GM21576 (cell line): ENCODE data around the gene KLHL26.
"Not testable (repeated sequence)": the region's sequence is repeated elsewhere in the genome, so short reads cannot be mapped to it uniquely, and the experiment has no call there.

Source experiments
- ATAC-seq: cut with Tn5 transposase; IDR thresholded peaks from one replicate; pipeline ENCODE4 v1.9.1; 2021; ENCODE audit warnings: mild to moderate bottlenecking, moderate library complexity; ENCODE audit not compliant: unreplicated experiment

The KLHL26 gene

DNA sequence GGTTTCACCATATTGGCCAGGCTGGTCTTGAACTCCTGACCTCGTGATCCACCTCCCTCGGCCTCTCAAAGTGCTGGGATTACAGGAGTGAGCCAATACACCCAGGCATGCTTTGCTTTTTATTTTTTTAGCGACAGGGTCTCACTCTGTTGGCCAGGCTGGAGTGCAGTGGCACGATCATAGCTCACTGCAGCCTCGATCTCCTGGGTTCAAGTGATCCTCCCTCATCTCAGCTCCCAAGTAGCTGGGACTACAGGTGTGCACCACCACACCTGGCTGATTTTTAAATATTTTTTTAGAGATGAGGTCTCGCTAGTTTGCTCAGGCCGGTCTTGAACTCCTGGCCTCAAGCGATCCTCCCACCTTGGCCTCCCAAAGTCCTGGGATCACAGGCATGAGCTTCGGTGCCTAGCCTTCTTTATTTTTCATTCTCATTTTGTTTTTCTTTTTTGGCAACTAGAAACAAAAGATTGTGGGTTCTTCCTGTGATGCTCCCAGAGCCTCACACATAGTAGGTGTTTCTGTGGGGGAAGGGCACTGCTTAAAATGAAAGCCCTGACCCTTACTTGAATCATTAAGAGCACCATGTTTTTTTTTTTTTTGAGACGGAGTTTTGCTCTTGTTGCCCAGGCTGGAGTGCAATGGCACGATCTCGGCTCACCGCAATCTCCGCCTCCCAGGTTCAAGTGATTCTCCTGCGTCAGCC, 36.0 kb upstream of the KLHL26 start:
- not testable (repeated sequence) for ATAC-seq

- no peak for ATAC-seq
These were observed 35.0 kb upstream of the KLHL26 start for GRCh38 chr19:18601875-18602274.

DNA sequence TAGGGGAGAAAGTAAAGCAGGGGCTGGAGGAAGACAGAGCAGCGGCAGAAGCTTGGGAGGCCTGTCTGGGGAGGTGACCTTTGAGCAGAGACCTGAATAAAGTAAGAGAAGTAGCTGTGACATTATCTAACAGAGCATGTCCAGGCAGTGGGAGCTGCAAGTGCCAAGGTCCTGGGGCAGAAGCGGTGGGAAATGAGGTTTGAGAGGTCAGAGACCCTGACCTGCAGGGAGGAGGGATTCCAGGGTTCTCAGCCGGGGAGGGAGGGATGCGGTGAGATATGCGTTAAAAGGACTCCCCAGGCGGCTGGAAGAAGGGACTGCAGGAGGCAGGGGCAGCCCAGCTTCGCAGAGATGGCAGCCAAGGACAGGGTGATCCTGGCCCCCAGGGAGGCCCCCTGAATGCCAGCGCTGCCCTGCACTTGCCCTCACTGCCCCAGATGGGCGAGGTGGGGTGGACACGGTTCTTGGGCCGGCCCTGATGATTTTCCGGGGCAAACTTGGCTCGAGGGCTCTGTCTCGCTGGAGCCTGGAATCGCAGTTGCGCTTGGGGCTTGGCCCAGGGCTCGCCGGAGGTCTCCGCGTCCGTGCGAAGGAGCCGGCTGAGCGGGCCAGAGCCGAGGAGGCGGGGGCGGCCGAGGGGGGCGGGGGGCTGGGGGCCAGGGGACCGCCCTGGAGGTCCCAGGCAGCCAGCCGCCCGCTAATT, 33.4 kb upstream of the KLHL26 start:
- no peak for ATAC-seq

GRCh38 chr19:18603958-18604819, 32.6 kb upstream of the KLHL26 start:
- no peak for ATAC-seq

- ATAC-seq: no peak
These were observed 32.0 kb upstream of the KLHL26 start for GRCh38 chr19:18604820-18605159.

DNA sequence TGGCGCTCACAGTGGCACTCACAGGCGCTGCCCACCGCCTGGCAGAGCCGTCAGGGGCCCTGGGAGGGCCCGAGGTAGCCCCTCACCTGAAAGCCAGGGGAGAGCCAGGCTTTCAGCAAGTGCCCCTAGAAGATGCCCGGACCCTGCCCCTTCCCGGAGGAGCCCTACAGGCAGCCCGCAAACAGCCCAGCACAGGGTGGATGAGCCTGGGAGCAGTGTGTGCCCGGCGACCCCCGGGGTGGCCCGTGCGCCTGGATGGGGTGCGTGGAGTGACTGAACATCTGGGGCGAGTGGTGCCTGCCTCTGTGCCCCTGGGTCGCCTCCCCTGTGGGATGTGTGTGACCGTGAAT, 31.7 kb upstream of the KLHL26 start:
- ATAC-seq: no peak

DNA sequence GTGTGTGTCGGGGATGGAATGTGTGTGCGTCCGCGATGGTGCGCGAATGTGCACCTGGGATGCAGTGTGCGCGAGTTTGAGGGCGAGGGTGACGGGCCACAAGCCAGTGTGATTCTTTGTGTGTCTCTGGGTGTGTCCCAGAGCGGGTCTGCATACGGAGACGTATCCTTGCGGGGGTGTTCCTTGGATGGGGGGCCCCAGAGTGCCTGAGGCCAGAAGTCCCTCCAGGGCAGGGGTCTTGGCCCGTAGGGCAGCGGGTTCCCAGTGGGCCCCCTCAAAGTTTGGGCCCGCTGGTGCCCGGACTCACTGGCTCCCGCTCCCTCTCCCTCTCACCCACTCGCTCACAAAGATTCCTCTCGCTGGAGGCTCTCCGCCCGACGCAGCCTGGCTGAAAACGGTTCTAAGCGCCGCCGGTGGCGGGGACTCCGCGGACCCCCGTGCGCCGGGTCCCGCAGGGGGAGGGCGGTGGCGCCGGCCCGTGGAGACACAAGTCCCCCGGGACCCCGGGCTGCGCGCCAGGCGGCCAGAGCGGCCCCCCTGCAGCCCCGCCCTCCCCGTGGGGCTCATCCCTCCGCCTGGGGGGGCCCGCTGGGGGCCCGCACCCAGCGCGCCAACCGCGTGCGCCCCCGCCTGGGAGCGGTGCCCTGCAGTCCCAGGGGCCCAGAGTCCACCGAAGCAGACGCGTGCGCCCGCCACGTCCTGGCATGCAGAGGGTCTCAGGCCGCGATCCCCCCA, 31.1 kb upstream of the KLHL26 start:
- no peak for ATAC-seq

GRCh38 chr19:18606281-18607225, 30.3 kb upstream of the KLHL26 start, which contains the start of gene CRLF1:
CRLF1 (minus strand) TSS chr19:18606799; CDS start chr19:18606656, 143 bp downstream.
- ATAC-seq: no peak

DNA sequence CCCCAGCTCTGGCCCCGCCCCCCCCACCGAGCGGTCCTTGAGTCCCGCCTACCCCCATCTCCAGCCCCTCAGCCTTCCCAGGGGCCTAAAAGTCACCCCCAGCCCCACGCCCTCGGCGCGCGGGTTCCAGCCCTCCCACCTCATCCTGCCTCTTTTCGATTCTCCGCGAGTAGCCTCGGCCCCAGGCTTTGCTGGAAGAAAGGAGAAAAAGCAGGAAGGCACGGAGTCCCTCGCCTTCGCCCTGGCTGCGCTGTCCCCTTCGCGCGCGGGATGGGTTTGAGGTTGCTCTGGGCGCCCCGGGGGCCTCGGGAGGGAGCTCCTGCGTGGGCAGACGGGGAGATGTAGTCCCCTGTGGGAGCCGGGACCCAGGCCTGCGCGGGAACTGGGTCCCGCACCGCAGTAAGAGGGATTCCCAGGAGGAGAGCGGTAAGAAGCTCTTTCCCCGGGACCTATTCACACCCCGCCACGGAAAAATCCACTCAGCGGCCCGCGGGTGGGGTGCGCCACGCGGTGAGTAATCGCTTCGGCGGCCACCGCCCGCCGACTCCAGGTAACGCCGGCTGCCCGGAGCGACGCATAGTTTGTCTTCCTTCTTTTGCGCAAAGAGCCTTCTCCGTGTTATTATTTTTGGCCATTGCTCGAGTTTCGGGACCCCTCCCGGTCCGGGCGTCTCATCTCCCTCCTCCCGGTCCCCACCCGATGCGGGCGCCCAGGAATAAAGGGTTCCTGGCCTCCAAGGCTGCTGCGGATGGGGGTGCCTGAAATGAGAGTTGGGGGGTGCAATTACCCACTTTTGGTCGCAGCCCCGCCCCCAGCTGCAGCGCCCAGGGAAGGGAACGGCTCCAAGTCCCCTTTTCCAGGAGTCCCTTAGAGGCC, 29.4 kb upstream of the KLHL26 start:
- ATAC-seq: no peak

DNA sequence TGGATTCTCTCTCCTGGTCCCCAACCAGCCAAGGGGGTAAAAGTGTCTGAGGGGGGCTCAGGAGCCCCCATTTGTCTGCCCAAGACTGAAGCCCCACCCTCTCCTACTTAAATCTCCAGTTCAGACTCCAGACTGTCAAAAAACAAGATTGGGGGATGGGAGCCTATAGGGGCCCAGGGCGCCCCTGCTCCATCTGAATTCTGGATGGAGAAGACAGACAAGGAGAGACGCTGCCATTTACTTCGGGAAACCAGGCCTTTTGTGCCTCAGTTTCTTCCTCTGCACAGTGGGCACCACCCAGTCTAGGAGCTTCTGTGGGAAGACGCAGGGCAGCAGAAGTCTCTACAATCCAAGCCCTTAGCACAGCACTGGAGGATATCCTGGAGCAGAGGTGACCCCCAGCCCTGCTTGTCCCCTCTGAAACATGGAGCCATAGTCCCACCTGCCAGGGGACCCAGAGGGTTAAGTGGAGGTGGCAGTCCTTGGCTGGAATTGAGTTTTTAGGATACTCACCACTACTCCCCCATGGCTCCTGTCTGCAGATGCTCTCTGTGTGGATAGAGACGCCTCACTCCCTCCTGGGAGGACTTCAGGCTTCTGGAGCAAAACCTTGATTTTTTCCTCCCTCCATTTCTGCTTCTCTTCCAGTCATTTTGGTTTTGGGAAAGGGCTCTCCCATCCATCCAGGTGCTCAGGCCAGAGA, 28.6 kb upstream of the KLHL26 start:
- ATAC-seq: no peak

DNA sequence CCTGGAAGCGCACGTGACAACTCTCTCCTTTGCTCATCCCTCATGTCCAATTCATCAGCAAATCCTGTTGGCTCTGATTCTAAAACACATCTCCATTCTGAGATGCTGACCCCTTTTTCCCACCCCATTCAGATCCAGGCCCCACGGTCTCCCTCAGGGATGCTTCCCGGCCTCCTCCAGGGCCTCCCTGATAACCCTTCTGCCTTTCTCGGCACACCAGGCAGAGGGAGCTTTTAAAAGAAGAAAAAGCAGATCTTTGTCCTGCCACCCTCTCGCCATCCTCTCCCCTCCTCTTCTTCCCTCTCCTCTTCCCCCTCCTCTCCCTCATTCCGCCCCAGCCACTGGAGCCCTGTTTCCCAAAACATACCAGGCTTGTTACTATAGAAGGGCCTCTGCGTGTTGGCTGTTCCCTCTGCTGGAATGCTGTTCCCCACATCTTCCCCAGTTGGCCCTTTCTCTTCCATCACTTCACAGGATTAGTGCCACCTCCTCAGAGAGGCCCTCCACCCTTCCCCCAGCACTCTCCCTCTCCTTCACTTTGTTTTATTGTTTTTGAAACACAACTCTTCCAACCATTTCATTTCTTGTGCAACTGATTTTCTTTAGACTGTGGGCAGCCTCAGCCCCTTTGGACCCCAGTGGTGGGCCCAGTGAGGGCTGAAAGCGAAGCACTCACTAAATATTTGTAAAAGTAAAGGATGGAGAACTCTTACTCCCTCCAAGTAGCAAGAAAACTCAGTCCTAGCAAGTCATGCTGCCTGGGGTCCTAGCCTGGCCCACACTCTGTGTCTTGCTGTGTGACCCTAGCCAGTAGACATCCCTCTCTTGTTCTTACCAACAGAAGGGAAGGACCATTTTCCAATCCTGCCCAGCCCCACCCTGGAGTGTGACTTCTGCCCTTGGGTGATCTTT, 27.8 kb upstream of the KLHL26 start:
- no peak for ATAC-seq

GRCh38 chr19:18609717-18610051, 27.1 kb upstream of the KLHL26 start:
- no peak for ATAC-seq

GRCh38 chr19:18610245-18610555, 26.6 kb upstream of the KLHL26 start:
- ATAC-seq: no peak

DNA sequence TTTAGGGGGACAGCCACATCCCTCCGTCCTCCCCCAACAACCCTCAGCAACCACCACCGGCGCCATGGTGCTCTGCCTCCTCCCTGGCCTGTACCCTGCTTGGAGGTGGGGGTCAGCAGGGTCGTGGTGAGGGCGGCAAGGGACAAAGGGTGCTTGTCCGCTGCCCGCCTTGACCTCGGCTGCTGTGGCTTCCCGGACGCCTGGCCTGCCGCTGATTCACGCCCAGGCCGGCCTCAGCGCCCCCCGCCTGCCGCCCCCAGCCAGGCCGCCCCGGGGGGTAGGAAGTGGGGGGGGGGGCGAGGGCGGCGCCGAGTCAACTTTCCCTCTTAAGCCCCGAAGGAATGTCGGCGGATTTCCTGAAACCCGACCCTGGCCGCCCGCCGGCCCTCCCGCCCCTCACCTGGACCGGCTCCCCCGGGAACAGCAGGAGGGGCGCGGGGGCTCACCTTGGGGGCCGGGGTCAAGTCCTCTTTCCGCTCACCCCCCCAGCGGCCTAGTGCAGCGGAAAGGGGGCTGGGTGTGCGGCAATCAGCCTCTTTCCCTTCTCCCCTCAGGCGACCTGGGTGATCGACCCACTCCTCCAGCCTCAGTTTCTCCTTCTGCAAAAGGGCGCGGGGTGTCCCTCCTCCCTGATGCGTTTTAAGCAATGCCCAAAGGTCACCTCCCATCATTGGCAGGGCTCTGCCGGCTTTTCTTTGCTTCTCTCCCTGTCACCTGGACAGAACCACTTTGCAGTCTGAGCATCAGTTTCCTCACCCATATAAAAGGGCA, 26.1 kb upstream of the KLHL26 start:
- ATAC-seq: no peak

- ATAC-seq: no peak
These were observed 25.3 kb upstream of the KLHL26 start for GRCh38 chr19:18611327-18612050.

DNA sequence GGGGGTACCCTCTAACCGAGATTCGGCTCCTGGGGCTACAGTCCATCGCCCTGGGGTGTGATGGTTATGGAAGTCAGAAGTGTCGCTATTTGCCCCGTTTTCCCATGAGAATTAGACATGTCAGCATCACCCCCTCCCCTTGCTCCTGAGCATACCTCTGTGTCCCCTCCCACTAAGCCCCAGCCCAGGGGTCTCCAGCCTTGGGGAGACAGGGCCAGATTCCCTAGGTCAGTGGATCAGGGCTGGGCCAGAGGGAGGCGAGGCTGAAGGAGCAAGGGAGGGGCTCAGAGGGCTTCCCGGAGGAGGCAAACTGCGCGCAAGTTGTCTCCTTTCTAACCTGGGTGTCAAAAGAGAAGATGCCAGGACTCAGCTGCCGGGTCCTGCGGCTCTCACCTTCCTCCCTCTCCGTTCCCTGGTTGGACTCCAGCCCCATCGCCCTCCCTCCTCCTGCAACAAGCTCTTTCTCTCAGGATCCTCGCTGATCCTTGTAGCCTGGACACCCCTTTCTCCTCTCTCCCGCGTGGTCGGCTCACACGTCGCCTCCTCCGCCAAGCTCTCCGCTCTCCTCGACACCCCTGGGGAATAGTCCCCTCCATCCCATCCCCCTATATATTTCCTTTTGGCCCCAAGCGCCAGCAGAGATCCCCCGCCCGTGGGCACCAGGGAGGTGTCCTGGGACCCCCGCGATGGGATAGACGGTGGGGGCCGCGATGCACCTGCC, 24.6 kb upstream of the KLHL26 start:
- ATAC-seq: no peak
